GM19455 (cell line): Measurements from ENCODE around the gene RNGTT.
"Not testable (repeated sequence)": the region's sequence is repeated elsewhere in the genome, so short reads cannot be mapped to it uniquely, and the experiment has no call there.

Experiments used
- ATAC-seq: cut with Tn5 transposase; IDR thresholded peaks from one replicate; pipeline ENCODE4 v1.9.1; 2021; ENCODE audit not compliant: unreplicated experiment

RNGTT gene

GRCh38 chr6:88825856-88826255 lies 137.6 kb downstream of the RNGTT start:
- no peak for ATAC-seq

- no peak for ATAC-seq
Observed at GRCh38 chr6:88823998-88824397, 139.4 kb downstream of the RNGTT start.

GRCh38 chr6:88815491-88815890 lies 147.9 kb downstream of the RNGTT start:
- no peak for ATAC-seq

- no peak for ATAC-seq
Observed at GRCh38 chr6:88814909-88815308, 148.5 kb downstream of the RNGTT start.

- no peak for ATAC-seq
Observed at GRCh38 chr6:88813045-88813444, 150.4 kb downstream of the RNGTT start.

- ATAC-seq = no peak
Observed at GRCh38 chr6:88810701-88811100, 152.7 kb downstream of the RNGTT start.

GRCh38 chr6:88810089-88810488 lies 153.3 kb downstream of the RNGTT start:
- ATAC-seq = no peak

- ATAC-seq = no peak
Observed at GRCh38 chr6:88808381-88808780, 155.0 kb downstream of the RNGTT start.

- ATAC-seq = no peak
Observed at GRCh38 chr6:88807622-88808021, 155.8 kb downstream of the RNGTT start.

- no peak for ATAC-seq
Observed at GRCh38 chr6:88806728-88807127, 156.7 kb downstream of the RNGTT start.

- no peak for ATAC-seq
Observed at GRCh38 chr6:88804701-88805100, 158.7 kb downstream of the RNGTT start.

- no peak for ATAC-seq
Observed at GRCh38 chr6:88785478-88785877, 177.9 kb downstream of the RNGTT start.

- ATAC-seq = no peak
Observed at GRCh38 chr6:88780714-88781389, 182.6 kb downstream of the RNGTT start.

GRCh38 chr6:88775866-88776571 lies 187.4 kb downstream of the RNGTT start:
- ATAC-seq = no peak

- not testable (repeated sequence) for ATAC-seq
Observed at GRCh38 chr6:88768114-88768513, 195.3 kb downstream of the RNGTT start.

- no peak for ATAC-seq
Observed at GRCh38 chr6:88764081-88764480, 199.3 kb downstream of the RNGTT start.

- no peak for ATAC-seq
Observed at GRCh38 chr6:88763160-88763559, 200.3 kb downstream of the RNGTT start.

GRCh38 chr6:88761237-88762031 lies 202.0 kb downstream of the RNGTT start:
- ATAC-seq = peak; percentile 76

- no peak for ATAC-seq
Observed at GRCh38 chr6:88760091-88760490, 203.3 kb downstream of the RNGTT start.

GRCh38 chr6:88750936-88751335 lies 212.5 kb downstream of the RNGTT start:
- no peak for ATAC-seq

- ATAC-seq = no peak
Observed at GRCh38 chr6:88749849-88750248, 213.6 kb downstream of the RNGTT start.

- no peak for ATAC-seq
Observed at GRCh38 chr6:88748141-88748540, 215.3 kb downstream of the RNGTT start.
